ENCODE measurements around the gene BCL2L11.

Gene BCL2L11

DNA sequence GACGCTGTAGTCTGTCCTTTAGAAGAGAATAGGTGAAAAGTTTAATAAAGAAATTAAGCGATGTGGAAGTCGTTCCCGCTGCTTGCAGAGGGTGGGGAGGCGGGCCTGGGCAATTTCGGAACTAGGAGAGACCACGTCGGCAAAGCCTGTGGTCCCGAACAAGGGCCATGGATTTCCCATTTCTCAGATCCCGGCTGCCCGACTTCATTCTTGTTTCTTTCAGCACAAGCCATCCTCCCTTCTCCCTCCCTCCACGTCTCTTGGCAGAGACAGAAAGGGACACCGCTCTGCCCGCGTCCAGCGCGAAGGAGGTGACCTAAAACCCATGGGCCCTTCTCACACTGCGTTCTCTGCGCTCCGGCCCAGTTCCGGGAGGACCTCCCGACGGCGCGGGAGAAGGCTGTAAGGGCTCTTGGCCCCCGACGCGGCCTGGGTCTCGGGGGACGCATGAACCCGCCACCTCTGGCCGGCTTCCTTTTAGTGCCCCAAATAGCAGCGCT is 2.2 kb upstream of the BCL2L11 start:
- peak in 1 of 2 donors; percentile 15 for DNase-seq

DNA sequence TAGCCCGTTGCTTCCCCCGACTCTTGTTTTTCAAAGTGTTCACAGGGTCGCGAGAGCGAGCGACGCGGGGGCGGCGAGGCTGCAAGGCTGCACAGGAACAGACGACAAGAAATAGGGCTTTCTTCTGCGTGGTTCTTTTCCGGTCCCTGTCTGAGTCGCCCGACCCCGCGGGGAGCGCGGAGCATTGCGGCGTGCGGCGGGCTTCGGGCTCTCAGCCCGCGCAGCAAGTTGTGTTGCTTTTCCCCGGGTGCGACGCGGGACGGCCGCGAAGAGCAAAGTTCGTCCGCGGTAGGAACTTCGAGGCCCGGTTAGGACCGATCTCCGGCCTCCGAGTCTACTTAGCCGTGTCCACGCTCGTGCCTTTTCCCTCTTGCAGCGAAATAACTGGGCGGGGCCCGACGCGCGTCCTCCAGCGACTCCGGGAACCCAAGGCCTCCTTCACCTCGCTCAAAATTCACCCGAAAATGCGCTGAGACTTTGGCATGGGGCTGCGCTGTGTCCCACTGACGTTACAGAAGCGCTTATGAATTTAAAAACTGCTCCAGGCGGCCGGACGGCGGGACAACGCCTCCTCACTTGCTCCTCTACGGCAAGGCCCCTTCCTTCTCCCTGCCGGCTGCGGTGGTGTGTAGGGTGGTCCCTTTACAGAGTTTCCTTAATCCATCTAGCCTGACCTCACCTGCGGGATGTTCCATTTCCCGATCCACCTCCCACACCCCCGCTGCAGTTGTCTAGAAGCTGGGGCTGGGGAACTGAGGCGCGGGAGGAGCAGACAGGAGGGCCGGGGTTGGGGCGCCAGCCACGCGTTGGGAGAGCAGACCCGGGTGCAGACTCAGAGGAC is 1.5 kb upstream of the BCL2L11 start:
- peak in 1 of 2 donors; percentile 33 for DNase-seq

DNA sequence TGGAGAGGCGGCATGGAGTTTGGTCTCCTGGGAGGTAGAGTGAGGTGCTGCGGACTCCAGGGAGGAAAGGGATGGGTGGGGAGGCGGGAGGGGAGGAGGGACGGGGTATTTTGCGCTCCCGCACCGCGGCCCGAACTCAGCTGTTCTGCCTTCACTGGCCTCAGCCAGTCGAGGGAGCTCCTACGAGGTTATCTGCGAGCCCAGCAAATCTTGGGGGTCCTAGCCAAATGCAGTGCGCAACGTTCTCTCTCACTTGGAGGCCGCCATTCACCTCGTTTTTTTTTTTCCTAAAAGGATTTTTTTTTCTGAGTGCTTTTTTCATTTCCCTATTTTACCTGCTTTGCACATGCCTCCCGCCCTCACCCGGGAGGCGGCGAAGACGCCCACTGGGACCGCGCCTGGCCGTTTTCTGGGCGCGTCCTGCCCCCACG is 877 bp upstream of the BCL2L11 start:
- DNase-seq = no peak

DNA sequence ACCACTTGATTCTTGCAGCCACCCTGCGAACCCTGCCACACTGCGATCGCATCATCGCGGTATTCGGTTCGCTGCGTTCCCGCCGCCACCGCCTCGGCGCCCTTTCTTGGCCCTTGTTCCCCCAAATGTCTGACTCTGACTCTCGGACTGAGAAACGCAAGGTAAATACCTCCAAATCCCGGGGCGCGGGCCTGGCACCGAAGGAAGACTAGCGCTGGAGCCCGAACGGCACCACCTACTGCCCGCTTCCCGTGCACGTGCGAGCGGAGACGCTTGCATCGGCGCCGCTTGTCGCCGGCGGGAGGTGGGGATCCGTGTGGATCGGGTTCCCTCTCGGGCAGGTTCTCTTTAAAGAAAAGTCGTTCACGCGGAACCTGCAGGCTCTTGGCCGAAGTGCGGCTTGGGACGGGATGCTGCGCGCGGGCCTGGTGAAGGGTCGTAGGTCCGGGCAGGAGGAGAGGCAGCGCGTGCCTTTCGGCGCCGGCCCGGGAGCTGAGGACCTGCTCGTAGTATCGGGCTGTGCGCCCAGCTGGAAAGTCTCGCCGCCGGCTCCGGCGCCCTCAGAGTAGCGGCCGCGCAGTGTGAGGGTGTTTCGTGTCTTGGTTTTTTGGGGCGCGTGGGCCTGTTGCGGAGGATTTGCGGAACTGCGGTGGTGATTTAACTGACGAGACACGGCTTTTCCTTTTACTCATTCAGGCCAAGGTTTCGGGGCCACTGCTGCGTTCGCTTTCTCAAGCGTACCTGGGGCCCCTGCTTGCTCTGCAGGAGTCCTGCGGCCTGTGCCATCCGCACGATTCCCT is 514 bp downstream of the BCL2L11 start:
- DNase-seq = peak; percentile 22 to 48

DNA sequence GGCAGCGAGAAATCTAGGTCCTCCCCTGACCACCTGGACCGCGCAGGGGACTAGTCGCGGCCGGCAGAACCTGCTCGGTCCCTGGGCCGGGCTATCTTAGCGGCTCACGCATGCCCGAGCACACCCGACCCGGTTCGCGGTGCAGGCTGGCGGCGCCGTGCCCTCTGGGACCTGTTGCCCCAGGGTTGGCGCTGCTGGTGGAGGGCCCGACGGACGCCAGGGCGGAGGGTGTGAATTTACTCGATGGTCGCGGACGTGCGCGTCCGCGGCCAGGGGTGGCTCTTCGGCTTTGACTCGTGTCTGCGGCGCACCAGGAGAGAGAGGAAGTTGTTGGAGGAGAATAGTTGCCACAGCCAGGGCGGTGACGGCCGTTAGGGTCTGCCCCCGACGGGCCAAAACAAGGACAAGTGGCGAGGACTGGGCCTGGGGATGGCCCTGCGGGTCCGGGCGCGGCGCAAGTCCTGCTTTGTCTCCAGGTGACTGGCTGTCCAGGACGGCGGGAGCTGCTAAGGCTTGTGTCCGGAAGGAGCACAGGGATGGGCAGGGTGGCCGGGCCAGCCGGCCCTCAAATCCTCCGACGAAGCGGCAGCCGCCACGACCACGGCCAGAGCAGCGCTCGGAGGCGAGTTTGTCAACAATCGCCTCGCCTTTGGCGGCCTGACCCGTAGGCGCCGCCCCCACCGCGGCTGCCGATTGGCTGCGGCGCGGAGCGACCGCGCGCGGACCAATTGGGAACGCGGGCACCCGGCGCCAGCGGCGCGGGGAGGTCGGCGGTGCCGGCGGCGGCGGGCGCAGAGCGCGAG is 1.3 kb downstream of the BCL2L11 start:
- peak; percentile 82 to 83 for DNase-seq

DNA sequence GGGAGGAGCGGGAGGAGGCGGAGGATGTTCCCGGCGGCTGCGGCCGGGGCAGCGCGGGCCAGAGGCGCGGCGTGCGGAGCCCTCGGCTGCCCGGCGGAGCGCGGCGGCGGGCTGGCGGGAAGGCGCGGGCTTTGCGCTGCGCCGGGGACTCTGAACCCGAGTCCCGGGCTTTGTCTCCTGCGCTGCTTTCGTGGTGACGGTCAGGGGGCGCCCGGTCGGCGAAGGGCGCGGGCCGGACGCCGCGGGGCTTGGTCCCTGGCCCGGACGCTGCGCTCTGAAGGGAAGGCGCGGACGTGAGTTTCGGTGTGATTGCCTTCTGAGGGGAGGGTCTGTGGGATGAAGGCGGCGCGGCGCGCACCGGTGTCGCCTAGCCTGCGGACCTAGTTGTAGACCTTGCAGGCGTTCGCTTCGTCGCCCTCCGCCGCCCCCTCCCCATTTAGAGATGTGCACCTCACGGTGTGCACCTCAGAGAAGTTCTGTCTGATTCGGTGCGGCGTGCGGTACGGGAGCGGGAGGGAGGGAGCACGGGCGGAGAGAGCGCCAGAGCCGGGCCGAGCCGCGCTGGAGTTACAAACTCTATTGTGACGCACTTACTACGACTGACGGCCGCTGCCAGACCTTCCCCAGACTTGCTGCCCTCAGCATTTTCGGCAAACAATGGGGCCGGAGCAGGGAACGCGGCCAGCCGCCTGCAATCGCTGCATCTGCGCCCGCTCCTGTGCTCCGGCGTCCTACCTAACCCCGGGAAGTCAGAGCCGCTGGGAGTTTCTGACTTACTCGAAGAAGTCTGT is 2.1 kb downstream of the BCL2L11 start:
- DNase-seq = peak; percentile 24 to 54

DNA sequence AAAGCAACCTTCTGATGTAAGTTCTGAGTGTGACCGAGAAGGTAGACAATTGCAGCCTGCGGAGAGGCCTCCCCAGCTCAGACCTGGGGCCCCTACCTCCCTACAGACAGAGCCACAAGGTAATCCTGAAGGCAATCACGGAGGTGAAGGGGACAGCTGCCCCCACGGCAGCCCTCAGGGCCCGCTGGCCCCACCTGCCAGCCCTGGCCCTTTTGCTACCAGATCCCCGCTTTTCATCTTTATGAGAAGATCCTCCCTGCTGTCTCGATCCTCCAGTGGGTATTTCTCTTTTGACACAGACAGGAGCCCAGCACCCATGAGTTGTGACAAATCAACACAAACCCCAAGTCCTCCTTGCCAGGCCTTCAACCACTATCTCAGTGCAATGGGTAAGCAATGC is 3.0 kb downstream of the BCL2L11 start:
- DNase-seq = no peak

DNA sequence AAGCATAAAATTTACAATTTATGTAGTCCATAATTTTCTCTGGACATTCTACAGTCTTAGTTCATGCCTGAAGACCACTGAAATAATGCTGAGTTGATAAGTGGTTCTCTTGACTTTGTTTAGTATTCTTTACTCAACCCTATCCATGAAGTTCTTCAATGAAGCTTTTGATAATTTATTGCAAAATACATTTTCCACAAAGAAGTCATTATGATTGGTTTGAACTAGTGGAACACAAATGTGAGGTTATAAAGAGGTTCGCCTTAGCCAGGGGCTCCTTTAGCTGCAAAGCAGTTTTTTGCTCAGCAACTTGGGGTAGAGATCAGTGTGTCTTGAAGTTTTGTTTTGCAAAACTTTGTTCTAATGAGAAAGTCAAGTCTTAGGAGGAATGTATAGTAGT is 5.9 kb downstream of the BCL2L11 start:
- no peak for DNase-seq

DNA sequence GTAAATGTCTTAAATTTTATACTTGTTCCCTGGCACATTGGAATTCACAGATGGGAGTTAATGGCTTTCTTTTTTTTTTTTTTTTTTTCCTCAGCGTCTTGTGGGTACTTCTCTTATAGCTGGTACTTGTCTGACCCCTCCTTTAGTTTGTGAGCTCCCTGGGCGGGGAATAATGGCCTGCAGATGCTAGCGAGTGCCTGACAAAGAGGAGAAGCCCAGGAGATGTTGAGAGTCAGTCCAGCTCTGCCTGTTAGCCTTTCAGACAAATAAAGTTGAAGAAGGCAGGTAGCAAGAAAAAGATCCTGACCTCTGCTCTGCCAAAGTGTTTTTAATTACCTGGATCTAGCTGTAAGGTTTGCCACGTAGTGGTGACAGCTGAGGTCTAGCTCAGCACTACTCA is 6.6 kb downstream of the BCL2L11 start:
- no peak for DNase-seq

DNA sequence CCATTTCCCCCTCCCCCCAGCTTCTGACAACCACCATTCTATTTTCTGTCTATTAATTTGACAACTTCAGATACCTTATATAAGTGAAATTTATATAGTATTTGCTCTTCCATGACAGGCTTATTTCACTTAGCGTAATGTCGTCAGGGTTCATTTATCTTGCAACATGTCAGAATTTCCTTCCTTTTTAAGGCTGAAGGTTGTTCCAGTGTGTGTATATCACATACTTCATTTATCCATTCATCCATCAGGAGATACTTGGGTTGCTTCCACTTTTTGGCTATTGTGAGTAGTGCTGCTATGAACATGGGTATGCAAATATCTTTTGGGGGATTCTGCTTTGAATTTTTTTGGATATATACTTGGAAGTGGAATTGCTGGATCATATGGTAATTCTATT is 7.4 kb downstream of the BCL2L11 start:
- no peak for DNase-seq

DNA sequence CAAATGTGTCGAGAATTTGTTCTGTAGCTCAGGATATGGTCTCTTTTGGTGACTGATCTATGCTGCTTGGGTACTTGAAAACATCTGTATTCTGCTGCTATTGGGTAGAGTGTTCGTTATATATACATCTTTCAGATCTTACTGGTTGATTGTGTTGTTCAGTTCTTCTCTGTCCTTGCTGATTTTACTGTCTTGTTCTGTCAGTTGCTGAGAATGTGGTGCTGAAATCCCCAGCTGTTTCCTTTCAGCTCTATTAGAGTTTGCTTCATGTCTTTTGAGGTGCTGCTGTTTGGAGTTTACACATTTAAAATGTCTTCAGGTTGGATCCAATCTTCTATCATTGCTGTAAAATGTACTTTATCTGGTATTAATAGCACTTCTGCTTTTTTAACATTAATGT is 12.9 kb downstream of the BCL2L11 start:
- no peak for DNase-seq

DNA sequence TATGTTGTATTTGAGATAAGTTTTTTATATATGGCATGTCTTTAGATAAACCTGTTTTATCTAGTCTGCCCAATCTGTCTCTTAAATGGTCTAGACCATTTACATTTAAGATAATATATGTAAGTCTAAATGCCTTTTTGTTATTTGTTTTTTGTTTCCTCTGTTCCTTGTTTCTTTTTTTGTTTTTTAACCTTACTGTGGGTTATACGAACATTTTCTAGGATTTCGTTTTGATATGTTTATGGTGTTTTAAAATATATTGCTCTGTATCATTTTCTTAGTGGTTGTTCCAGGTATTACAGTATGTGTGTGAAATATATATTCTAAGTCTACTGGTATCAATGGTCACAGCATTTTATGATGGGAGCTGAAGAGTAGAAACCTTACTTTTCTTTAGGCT is 13.3 kb downstream of the BCL2L11 start:
- DNase-seq = no peak

DNA sequence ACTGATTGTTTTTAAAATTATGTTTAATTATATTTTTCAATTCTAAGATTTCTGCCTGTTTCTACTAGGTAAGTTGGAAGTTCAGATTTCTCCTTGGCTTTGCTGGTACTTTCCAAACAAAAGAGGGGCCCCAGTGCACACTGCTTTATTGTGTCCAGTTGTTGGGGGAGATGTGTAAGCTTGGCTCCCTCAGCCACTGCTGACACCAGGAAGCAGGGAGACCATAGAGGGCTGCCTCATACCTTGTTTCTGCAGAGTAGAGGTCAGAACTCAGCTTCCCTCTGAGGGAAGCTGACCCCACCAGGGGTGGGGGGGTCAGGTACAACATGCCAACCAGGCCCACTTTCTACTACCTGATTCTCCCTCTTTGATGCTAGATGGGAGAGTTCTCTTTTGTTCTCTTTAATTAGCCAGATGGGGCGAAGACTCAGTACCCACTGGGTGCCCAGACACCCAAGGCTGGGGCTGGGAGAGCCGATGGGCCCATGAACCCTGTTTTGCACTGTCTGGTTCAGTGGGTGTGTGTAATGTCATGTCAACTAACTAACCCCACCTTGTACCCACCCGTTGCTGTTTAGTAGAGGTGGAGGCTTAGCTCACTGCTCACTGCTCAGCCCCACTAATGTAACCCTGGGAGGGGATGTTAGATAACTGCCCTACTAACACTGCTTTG is 14.7 kb downstream of the BCL2L11 start:
- DNase-seq = no peak

DNA sequence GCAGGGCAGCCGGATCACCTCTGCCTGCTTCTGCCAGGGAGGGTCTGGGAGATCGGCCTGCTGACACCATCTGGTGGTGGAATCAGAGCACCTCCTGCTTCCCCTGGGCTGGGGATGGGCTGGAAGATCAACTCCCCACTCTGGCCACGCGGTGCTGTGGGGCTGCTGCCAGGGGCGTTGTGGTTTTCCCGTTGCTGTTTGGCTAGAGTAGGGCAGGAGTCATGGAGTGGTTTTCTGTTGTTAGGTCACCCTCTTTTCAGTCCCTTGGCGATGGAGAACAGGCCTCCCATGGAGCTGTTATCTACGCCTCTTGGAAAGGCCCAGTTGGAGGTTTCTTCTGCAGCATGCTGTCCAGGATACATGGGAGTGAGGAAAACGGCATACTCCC is 15.2 kb downstream of the BCL2L11 start:
- DNase-seq = no peak

DNA sequence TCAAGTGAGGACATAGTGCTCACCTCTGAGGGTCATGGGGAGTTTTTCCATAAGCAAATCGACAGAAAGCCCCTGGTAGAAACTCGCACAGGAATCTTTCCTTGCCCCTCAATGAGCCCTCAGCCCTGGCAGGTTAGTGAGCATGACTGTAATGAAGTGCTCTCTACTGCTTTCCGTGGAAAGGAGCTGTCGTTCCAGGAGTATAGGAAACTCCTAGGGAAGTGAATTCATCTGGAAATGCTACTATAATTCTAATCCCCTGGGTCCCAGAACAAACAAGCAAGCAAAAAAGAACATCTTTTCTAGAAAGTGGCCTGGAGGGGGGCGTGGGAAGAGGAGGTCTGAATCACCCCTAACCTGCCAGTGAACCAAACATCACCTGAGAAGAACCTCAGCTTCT is 18.1 kb downstream of the BCL2L11 start:
- no peak for DNase-seq

DNA sequence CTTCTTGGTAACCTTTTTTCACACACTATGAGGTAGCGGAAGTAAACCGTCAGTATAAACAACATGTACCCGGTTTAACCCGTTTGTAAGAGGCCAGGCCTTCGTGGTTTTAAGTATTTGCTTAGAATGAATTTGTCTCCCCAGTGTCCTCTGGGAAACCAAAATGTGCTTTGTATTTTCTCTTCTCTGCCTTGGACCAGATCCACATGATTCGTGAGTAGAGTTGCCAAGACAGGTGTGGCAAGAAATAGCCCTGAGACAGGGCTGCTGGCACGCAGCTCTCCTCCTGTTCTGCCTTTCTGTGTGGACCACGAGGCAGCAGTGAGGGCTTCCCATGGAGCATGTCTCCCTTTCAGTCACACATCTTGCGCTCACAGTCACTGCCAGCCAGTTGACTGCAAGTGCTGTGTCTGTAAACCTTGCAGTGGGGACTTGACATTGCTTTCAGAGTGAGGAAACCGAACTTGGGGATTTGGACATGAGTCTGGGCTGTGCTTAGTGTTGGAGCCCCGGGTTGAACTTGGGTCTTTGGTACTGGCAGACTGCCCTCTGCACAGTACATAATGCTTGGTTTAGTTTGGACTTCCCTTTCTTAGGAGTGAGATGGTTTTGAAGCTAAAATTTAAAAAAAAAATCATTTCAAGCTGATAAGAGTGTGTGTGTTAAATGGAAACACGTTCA is 19.1 kb downstream of the BCL2L11 start:
- DNase-seq = no peak

DNA sequence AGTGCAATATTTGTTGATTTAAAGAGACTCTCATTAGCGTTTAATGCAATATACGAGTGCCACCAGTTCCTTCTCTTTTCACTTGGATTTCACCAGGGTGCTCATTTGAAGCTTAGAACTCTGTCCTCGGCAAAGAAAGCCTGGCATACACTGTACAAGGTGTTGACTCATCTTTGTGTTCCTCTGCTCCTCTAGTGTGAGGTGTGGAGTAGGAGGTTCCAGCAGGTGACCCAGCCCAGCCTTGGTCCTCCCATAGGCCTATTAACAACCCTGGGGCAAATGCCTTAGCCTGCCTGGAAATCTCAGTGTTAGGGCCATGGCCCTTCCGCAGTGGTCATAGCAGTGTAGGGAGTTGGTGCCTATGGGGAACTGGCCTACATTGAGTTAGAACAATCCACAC is 20.1 kb downstream of the BCL2L11 start:
- no peak for DNase-seq

DNA sequence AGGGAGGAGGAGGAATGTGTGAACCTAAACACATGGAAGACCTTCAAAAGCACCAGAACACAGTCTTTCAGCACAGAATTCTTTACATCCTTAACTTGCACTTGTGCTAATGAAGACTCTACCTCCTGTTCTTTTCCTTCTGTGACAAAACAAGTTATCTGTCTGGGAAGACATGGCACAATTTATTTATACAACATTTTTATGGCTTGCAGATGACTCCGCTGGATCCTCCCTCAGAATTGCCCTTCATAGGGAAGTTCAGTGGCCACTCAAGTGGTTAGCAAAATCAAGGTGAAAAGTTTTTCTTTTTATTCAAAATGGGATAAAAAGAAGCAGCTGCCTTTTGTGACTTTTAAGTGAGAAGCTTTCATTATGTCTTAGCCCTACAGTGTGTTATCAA is 21.4 kb downstream of the BCL2L11 start:
- DNase-seq = no peak

DNA sequence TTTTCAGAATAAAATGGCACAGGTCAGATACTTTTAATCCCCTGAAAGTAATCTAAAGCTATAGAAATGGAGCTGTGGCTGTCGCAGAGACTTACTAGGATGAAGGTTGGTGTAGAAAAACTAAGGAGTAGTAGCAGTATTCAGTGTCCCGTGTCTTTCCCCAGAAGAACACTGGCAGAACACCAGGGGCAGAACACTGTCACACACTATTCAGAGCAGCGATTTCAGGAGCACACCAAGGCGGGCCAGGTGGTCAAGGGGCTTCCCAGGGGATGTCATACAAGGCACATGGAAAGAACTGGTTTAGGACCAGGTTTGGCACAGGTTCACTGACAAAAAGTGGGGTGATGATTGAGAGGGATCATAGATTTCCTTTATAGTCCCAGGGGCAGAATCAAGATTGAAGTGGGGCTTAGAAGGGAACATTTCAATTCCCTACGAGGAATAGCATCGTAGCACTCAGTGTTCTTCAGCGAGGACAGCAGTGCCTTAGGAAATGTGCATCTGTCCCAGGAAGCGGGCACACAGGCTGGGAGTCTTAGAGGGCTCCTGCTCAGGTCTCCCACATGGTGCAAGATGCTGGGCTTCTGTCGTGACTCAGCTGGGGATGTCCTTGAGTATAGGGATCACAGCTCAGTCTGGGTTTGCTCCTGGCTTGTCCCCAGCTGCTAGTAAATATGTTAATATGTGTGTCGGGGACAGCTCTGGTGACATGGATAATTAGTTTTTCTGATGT is 22.6 kb downstream of the BCL2L11 start:
- DNase-seq = no peak

DNA sequence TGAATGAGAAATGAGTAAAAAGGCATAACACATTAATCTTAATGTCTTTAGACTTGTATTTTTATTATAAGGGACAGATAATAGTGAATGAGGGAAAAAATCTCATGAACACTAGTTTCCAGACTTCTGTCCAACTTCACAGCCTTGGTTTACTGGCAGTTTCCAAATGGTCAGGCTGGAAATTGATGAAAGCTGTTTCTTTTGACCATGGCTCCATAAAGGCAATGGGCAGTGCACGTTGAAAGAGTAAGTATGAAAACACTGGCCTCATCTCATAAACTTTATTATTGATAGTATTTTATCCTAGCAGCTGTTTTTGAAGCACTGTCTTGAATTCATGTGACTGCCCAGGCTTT is 23.1 kb downstream of the BCL2L11 start:
- DNase-seq = no peak

Measured in CD4-positive, alpha-beta T cell treated with Interleukin-4 for 1 hour (primary cell).